ENCODE measurements around the gene MACROD1.

The MACROD1 gene

DNA sequence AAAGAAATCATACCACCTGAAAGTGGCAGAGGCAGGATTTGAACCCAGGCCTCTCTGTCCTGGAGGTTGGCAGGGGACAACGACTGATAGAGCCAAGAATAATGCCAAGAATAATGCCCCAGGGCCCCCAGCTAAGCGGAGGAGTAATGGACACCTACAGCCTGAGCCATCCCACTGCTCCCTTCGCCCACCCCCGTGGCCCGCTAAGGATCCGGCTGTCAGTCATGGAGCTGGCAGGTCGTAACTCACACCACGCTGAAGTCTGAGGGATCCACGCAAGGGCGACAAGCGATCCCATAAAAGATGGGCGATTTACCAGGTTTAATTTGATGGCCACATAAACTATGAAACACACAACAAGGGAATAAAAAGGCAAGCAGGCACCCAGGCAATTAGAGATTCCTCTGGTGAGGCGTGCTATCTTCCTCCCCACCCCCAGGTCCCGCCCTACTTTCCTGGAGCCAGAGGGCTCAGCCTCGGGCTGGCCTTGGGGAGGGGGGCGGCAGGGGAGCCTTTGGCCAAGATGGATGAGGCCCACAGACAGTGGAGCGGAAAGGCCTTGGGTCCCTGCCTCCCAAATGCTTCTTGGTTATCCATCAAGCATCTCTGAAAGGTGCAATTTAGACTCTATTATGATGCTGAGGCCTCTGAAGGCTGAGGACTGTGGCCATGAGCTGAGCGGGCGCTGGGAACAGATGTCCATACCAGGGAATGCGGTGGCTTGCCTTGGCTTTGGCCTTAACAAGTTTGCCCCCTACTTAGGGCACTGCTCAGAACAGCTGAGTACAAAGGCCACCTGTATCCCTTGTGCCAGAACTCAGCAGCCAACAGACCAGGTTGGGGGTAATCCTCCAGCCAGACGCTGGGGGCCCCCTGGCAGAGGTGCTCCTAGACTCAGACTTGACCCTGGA lies 55.2 kb downstream of the MACROD1 start:
- no peak for DNase-seq

DNA sequence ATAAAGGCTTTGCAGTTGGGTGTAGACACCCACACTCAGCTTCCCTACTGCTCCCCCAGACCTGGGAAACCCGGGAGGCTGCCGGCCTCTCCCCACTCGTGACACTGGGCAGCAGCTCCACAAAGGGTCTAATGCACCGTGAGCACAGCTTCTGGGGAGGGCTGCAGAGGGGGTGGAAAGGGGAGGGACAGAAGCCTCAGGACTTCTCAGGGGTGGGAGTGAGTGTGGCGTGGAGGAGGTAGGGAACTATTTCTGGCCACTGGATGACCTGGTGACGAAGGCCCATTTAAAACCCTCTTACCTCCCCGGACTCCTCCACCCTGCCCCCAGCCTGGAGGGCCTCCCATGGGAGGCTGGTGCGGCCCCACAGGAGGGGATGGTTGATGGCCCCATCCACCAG lies 56.6 kb downstream of the MACROD1 start:
- DNase-seq = no peak

- DNase-seq = no peak
Measured at GRCh38 chr11:64107303-64107702, 58.6 kb downstream of the MACROD1 start.

- DNase-seq = no peak
Measured at GRCh38 chr11:64104632-64105031, 61.3 kb downstream of the MACROD1 start.

DNA sequence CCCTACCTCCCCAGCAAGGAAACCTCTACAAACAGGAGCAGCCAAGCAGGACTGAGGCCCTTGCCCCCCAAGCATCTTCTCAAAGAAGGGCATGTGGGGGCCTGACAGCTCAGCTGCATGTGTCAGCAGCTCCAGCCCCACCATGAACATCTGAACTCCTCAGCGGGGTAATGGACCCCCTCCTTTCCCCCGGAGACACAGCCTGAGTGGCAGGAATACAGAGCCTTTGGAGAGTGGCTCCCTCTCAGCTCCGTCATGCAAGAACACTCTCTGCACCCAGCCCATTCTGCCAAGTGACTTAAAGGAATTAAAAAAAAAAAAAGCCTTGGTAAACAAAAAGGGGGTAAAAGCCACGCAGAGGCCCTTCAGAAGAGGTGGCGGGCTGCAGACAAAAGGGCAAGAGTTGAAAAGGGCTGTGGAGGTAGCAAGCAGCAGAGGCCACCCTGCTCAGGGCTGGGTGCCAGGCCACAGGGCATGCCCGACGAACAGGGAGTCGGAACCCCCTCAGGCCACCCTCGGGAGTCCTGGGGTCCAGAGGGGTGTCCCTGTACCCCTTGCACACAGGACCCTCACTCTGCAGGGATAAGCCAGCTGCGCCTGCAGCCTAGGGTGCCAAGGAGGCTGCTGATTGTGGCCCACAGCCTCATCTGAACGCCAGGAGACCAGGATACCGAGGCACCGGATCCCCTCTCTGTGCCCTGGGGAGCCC lies 62.5 kb downstream of the MACROD1 start:
- DNase-seq = no peak

DNA sequence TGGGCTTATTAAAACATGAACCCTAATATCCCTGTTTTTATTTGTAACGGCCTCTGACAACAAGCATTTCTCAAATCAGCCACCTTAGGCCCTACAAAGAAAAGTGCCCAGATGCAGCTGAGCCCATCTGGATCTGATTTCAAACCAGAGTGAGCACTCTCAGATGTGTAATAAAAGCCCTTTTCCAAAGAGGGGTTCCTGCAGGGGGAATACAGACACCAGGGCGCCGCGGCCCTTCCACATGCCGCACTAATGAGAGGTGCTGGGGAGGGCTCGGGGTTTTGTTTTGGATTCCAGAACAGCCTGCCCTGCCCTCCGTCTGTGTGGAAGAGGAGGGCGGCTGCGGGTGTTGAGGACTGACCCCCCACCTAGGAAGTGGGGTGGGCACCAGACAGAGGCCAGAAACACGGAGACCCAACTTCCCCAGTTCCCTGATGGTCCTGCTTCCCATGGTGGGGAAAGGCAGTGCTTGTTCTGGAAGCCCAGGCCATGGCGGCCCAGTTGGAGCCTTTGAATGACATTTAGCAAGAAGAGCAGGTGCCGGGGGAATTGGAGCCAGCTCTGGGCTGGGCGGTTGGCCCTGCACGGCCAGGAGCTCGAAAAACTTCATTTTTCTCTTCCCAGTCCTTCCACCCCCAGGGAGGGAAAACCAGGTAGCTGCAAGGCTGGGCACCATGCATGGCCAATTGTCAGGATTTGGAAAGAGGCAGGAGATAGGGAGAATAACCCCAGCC lies 63.7 kb downstream of the MACROD1 start:
- DNase-seq = no peak

- DNase-seq = no peak
Measured at GRCh38 chr11:64101461-64101860, 64.5 kb downstream of the MACROD1 start.

GRCh38 chr11:64100782-64101353 lies 65.0 kb downstream of the MACROD1 start:
- no peak for DNase-seq

GRCh38 chr11:64100360-64100759 lies 65.6 kb downstream of the MACROD1 start:
- no peak for DNase-seq

DNA sequence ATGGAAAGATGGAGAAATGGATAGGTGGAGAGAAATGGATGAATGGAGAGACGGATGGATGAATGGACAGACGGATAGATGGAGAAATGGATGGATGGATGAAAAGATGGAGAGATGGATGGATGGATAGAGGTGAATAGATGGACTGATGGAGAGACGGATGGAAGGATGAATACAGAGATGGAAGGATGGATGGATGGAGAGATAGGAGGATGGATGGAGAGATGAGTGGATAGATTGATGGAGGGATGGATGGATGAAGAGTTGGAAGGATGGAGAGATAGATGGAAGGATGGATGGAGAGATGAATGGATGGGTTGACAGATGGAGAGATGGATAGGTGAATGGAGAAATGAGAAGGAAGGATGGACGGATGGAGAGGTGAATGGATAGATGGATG lies 66.5 kb downstream of the MACROD1 start:
- no peak for DNase-seq

GRCh38 chr11:64098318-64098831 lies 67.5 kb downstream of the MACROD1 start:
- DNase-seq = no peak

DNA sequence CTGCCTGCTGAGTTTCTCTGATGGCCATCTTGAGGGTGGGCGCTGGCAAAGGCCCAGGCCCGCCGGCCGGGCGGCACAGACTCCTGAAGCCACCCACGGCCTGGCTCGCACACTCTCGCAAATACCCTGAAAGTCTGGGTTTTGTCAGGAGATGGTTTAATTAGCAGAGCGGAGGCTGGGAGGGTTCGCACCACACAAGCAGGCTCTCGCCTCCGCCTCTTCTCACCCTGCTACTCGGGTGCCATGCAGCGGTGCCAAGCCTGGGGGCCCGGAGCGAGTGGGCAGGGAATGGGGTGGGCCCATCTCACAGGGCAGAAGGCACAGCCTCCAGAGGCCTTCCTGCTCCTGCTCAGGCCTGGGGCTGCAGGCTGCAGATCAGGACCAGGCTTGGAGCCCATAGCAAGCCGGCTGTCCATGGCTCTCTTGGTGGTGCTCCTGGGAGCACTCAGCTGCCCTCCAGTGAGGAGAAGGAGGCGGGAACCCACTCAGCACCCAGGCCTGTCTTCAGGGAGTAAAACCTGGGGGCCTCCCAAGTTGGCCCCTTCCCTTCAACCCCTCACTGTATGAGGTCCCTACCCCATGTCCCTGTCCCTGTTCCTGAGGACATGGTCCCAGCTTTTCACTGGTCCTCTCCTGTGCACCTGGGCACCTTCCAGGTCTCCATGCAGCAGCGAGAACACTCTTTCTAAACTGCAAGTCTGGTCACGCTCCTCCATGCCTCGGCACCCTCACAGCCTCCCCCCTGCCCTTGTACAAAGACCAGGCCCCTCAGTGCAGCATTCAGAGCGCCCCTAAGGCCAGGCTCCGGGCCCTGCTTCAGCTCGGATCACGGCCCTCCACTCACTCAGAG lies 68.2 kb downstream of the MACROD1 start:
- no peak for DNase-seq

DNA sequence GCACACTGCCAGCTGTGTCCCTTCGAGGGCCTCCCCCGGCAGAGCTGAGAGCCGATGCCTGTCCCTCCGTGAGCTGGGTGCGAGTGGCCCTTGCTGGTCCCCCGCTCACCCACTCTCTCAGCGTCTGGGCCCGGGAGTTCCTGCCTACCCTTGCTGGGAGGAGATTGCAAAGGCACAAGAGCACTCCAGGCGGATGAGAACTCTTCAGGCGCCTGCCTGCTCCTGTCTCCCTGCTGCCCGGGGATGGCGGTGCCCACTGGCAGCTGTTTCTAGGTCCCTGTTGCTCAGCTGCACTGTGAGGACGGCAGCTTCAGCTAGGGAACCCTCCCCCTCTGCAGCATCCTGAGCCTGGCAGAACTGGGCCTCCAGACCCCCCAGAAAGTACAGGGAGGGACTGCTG lies 69.1 kb downstream of the MACROD1 start:
- DNase-seq = no peak

GRCh38 chr11:64095949-64096348 lies 70.0 kb downstream of the MACROD1 start:
- DNase-seq = no peak

- DNase-seq = no peak
Measured at GRCh38 chr11:64095273-64095817, 70.6 kb downstream of the MACROD1 start.

- no peak for DNase-seq
Measured at GRCh38 chr11:64094463-64095260, 71.3 kb downstream of the MACROD1 start.

DNA sequence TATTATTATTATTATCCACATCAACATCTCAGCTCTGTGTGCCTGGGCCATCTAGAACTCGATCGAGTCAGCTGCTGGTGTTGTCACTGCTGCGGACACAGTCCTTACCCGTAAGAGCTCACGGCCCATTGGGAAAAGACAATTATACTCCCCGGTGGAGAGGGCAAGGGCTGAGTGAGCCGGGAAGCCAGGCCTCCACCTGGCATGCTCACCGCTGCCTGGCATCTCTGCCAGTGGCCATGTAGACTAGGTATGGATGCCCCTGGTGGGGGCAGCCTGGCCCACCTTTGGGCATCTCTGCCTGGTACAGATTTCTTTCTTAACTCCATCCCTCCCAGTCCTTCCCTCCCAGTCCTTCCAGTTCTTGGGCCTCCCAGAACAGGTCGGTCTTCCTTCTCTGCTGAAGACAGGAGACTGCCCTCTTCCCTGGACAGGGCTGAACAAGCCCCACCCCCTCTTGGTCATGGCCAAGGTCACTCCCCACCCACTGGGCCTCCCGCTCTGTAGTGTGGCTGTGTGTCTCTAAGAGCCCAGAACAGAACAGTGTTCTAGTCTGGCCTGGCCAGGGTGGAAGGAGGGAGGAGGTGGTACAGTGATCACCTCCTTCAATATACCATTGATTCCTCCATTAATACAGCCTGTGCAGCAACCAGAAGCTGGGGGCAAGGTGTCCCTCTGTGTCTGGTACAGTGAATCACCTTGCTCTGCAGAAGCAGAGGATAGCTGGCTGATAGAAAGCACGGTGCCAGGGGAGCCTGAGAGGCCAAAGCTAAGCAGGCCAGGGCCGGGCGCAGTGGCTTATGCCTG lies 72.5 kb downstream of the MACROD1 start:
- DNase-seq = no peak

DNA sequence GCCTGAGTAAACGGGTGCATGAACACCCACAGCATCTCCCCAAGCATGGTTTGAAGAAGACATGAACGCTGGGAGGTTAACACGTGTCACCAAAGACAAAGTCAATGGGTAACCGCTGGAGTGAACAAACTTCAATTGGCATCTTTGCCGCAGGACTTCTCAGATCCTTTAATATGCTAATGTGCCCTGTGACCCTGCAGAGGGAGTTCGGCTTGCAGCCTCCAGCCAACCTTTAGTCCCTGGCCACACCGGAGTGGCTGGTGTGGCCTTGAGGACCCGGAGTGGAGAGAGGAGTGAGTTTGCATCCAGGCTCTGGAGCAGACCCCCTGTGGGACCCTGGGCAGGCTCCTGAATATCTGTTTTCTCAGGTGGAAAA lies 73.2 kb downstream of the MACROD1 start:
- DNase-seq = no peak

GRCh38 chr11:64092111-64092760 lies 73.7 kb downstream of the MACROD1 start:
- DNase-seq = no peak

Measured in T-helper 9 cell (primary cell).